GM10266 (cell line): ENCODE measurements around the gene PLD6.
"Not testable (repeated sequence)": the region's sequence is repeated elsewhere in the genome, so short reads cannot be mapped to it uniquely, and the experiment has no call there.

Experiments used
- DNase-seq: peaks from one replicate; pipeline ENCODE4 v3.0.0; 2012; ENCODE audit errors: extremely low spot score
- CTCF ChIP-seq: IDR thresholded peaks from 2 replicates; pipeline ENCODE4 v1.5.1; 2012; ENCODE audit warnings: mild to moderate bottlenecking, low read depth; ENCODE audit not compliant: control insufficient read depth, insufficient read depth; ENCODE audit errors: missing control alignments

Gene PLD6

GRCh38 chr17:17186551-17187505 lies 19.3 kb downstream of the PLD6 start:
- DNase-seq = no peak
- no peak for TF ChIP-seq CTCF

- DNase-seq = peak; percentile 63
- no peak for TF ChIP-seq CTCF
Measured at GRCh38 chr17:17186051-17186450, 20.1 kb downstream of the PLD6 start.

GRCh38 chr17:17184985-17185757 lies 21.0 kb downstream of the PLD6 start:
- not testable (repeated sequence) for DNase-seq

GRCh38 chr17:17183744-17184143 lies 22.4 kb downstream of the PLD6 start:
- DNase-seq = no peak
- TF ChIP-seq CTCF = no peak

- TF ChIP-seq CTCF = no peak
- DNase-seq = no peak
Measured at GRCh38 chr17:17182598-17183136, 23.5 kb downstream of the PLD6 start.

GRCh38 chr17:17181666-17182597 lies 24.2 kb downstream of the PLD6 start:
- no peak for DNase-seq
- TF ChIP-seq CTCF = no peak
